CD4-positive, alpha-beta T cell treated with Interleukin-6 at 100 ng/mL for 8 hours (primary cell): ENCODE results near the gene VAV2.

Experiments
- DNase-seq: peaks from one replicate; pipeline ENCODE4 v3.0.0-alpha.2; 2020; ENCODE audit warnings: mixed read lengths, low spot score

The VAV2 gene, protein sequence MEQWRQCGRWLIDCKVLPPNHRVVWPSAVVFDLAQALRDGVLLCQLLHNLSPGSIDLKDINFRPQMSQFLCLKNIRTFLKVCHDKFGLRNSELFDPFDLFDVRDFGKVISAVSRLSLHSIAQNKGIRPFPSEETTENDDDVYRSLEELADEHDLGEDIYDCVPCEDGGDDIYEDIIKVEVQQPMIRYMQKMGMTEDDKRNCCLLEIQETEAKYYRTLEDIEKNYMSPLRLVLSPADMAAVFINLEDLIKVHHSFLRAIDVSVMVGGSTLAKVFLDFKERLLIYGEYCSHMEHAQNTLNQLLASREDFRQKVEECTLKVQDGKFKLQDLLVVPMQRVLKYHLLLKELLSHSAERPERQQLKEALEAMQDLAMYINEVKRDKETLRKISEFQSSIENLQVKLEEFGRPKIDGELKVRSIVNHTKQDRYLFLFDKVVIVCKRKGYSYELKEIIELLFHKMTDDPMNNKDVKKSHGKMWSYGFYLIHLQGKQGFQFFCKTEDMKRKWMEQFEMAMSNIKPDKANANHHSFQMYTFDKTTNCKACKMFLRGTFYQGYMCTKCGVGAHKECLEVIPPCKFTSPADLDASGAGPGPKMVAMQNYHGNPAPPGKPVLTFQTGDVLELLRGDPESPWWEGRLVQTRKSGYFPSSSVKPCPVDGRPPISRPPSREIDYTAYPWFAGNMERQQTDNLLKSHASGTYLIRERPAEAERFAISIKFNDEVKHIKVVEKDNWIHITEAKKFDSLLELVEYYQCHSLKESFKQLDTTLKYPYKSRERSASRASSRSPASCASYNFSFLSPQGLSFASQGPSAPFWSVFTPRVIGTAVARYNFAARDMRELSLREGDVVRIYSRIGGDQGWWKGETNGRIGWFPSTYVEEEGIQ

DNA sequence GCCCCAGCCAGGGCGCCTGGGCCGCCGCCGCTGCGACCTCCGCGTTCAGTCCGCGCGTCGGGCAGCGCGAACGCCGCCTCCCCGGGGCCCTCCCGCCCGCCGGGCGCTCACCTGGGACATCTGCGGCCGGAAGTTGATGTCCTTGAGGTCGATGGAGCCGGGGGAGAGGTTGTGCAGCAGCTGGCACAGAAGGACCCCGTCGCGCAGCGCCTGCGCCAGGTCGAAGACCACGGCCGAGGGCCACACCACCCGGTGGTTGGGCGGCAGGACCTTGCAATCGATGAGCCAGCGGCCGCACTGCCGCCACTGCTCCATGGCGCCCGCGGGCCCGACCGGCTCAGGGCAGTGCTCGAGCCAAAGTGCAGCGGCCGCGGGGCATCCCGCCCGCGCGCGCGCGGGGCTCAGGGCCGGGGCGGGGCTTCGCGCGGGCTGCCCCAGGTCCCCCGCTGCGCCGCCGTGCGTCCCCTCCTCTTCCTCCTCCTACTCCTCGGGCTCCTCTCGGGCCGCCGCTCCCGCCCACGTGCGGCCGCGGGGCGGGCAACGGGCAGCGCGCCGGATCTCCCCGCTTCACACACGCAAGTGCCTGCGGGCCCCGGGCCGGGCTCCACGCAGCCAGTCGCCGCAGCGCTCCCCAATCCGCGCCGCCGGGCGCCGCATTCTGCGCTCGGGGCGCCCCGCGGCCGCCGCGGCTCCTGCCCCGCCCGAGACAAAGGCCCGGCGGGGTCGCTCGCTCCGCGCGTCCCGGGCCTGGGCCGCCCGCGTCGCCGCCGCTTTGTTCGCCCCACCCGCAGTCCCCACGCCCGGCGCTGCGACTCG lies at the start of gene VAV2:
VAV2 (minus strand) TSS at position 361 of the 816 bp plus-strand sequence; CDS start at position 315, 46 bp downstream.
- peak; percentile 23 for DNase-seq

- no peak for DNase-seq
Observed at GRCh38 chr9:134041649-134041962, 49.5 kb upstream of the VAV2 start.

GRCh38 chr9:134040781-134041648 lies 48.9 kb upstream of the VAV2 start:
- DNase-seq = no peak

DNA sequence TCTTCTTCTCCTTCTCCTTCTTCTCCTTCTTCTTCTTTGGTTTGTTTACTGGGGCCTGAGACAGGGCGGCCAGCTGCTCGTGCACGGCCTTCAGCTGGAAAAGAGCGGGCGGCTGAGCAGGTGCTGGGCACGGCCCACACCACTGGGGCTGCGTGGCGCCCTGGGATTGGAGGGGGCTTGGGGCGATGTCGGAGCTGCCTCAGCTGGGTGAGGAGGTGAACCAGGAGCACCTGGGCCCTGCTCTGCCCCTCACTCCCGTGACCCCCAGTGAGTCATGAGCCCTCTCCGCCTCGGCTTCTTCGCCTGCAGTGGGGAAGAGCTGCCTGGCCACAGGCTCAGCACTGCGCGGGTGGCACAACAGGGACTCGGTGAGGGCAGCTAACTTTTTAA lies 48.0 kb upstream of the VAV2 start:
- no peak for DNase-seq

DNA sequence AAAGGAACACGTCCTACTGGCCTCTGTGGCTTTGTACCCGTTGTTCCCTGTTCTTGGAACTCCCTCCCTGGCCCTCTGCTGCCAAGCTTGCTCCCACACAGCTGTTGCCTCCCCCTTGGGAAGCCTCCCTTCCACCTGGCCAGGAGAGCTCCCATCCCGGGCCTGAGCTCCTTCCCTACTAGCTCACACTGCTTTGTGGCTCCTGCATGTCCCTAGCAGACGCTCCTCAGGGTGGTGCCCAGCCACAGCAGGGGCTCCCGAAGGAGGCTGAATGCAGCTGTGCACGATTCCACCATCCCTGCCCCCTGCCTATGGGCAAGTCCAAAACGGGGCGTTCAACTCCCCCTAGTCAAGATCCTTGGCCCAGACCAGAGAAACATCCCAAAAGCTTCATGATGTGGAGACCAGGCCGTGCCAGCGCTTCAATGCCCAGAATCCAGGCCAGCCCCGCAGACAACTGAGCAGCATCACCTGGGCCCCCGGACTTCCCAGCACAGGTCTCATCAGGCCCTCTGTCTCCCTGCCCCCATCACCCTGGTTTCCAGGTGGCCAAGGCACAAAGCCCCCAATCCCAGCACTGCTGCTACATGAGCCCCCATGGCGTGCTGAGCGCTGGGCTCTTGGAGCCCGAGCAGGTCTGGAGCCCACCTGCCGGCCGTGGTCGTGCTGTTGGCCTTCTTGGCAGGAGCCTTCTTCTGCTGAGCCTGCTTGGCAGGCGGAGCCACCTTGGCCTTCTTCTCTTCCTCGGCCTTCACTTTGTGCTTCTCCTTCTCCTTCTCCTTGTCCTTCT lies 47.5 kb upstream of the VAV2 start:
- DNase-seq = no peak

GRCh38 chr9:134037641-134038040 lies 45.5 kb upstream of the VAV2 start:
- DNase-seq = no peak

DNA sequence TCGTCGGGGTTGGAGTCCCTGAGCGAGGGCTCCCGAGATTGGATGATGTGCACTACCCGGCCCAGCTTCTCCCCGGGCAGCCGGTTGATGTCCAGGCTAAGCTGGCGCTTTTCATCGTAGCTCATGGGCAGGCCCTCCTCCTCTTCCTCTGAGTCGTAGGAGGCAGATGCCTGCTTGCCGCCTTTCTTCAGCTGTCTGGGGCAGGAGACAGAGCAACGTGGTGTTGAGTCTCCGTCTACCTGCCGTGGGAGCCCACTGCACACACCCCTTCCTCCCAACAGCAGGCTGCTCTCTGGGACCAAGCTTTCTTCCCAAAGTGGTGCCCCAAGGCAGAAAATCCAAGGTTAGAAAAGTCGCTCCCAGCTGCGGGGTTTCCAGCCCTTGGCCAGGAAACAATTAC lies 44.0 kb upstream of the VAV2 start:
- DNase-seq = no peak

GRCh38 chr9:134035041-134036039 lies 43.2 kb upstream of the VAV2 start:
- no peak for DNase-seq

DNA sequence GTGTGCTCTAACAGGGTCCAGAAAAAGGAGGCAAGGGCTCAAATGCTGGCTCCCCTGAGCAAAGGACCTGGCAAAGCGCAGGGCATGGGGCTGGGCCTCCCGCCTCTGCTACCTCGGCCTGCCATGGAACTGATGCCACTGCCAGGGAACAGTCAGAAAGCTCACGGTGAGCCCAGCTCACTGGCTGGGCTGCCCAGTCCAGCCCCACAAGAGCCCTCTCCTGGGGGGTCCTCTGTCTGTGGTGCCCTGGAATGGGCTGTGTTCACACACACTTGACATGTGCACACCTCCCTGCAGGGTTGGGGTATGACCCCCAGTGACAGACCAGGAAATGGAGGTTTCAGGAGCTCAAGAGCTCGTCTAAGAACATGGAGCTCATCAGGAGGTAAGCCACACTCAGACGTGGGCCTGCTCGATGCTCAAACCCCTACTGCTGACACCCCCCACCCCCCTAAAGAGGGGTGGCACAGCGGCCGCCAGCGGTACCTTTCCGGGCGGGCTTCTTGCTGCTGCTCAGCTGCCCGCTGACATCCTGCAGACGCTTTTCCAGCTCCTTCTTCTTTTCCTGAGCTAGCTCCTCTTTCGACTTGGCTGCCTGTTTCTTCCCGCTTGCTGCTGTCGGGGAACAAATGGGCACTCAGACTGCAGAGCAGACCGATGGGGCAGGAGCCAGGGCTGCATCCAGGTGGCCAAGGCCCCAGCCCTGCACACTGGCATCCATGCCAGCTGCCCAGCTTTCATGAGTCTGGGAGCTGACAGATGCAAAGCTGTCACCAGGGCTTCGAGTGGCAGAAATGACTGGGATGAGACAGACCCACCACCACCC lies 42.3 kb upstream of the VAV2 start:
- DNase-seq = no peak

DNA sequence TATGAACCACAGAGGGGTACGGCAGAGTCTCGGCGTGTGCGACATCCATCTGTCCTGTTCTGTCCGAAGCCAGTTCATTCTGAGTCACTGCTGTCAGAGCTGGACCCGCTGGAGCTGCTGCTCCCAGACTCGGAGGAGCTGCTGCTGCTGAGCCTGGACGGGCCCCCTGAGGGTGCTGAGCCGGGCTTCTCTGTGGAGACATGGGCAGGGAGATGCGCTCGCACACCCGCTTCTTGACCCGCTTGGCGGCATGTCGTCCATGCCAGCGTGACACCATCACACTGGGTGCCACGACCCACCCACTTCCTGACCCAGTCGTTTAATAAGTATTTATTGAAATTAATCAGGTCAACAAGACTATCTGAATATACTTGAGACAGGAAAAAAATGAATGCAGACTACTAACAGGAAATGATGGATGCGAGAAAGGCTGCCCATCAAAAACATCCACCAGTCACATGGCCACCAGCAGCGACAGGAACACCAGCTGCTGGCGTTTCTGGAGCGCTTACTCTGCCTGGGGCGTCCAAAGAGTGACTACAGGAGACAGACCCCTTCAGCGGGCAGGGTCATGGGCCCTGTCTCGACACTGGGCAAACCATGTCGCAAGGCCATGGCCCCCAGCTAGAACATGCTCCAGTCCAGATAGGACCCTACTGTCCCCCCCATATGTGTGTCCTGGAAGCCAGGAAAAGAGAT lies 41.5 kb upstream of the VAV2 start:
- DNase-seq = no peak

- no peak for DNase-seq
Observed at GRCh38 chr9:134032456-134033222, 40.5 kb upstream of the VAV2 start.

GRCh38 chr9:134031783-134032182 lies 39.7 kb upstream of the VAV2 start:
- DNase-seq = no peak

GRCh38 chr9:134030821-134031470 lies 38.8 kb upstream of the VAV2 start:
- no peak for DNase-seq

DNA sequence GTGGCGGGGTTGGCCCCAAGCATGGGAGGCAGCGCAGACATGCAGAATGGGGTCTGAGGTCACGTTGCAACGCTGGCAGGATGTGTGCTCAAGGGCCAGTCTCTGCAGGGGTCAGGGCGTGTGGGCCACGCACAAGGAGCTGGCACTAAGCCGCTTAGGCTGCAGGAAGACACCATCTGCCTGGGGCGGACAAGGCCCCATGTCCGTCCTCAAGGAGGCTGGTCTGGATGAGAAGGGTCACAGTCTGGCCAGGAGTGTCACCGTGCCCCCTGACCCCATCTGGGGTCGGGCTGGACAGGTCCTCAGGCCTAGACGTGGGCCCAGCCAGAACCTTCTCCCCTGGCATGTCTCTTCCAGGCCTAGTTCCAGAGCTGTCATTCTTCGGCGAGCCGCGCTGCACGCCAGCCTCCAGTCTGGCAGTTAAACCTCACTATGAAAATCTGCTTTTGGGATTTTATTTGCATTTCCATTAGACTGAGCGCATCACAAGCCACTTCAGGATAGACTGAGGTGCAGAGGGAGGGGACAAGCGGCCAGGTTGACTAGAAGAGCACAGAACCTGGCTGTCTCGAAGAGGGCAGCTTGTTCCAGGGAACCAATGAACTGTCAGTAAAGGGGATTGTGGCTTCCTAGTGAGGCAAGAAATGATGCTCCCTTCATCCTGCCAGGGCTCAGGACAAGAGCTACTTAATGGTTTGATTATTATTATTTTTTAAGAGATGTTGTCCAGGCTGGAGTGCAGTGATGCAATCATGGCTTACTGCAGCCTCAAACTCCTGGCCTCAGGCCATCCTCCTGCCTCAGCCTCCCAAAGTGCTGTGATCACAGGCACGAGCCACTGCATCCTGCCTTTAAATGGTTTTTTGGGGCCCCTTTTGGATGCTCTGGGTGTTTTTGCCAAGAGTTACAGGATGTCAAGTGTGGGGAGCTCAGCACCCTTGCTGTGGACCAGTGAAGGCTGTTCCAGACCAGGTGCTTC lies 37.4 kb upstream of the VAV2 start:
- no peak for DNase-seq

DNA sequence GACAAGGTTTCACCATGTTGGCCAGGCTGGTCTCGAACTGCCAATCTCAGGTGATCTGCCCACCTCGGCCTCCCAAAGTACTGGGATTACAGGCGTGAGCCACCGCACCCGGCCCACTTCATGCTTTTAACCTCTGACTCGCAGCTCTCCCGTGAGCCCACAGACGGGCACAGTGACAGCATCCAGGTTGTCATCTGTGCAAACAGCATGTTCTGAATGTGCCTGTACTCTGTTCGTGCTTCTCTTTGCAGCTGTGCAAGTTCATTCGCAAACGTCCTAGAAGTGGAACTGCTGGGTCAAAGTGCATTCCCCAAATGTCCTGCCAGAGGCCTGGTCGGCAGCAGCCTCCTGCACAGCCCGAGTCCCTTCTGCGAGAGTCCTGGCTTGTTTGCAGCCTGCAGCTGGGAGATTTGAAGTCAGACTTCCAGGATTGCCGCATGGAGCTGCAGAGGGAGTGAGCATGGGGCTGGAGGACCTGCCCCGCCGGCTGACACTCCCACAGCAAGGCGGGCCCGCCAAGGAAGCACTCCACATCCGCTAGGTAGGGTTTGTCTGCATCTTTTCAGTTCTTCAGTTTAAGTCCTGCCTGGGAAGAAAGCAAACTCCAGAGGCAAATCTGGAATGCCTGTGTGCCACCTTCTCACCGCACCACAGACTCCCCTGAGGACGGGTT lies 36.6 kb upstream of the VAV2 start:
- DNase-seq = no peak
